Liver (tissue), 9 donors: Measurements from ENCODE around the gene VWA3B. TPM values are rescaled to one million over a fixed set of nuclear protein-coding genes. Genes with fewer than 3 reads are reported as not detected.

ENCODE experiments used
- DNase-seq: peaks from one replicate; pipeline ENCODE4 v3.0.0-alpha.2; 2017; ENCODE audit warnings: low spot score
- H3K27ac ChIP-seq, 2 donors: one replicate each; pipeline ENCODE4 v1.7.0; 2013; ENCODE audit warnings: inconsistent platforms in 2 of 2, low read length in 2 of 2, control low read depth in 1 of 2, low read depth in 1 of 2, mild to moderate bottlenecking in 1 of 2
- H3K27me3 ChIP-seq, 4 donors: one replicate each; pipeline versions ENCODE4 v1.6.1 to v1.7.0; 2013; ENCODE audit warnings: low read length in 3 of 4, inconsistent platforms in 1 of 4, mild to moderate bottlenecking in 1 of 4, moderate library complexity in 1 of 4; ENCODE audit not compliant: control insufficient read depth in 4 of 4, insufficient read depth in 4 of 4
- H3K36me3 ChIP-seq, 4 donors: one replicate each; pipeline versions ENCODE4 v1.6.1 to v1.7.0; 2013; ENCODE audit warnings: low read length in 3 of 4, mild to moderate bottlenecking in 3 of 4, low read depth in 1 of 4, moderate library complexity in 1 of 4; ENCODE audit not compliant: control insufficient read depth in 4 of 4, insufficient read depth in 3 of 4
- H3K4me1 ChIP-seq, 4 donors: one replicate each; pipeline versions ENCODE4 v1.6.1 to v1.7.0; 2013; ENCODE audit warnings: low read length in 3 of 4, mild to moderate bottlenecking in 3 of 4, moderate library complexity in 1 of 4; ENCODE audit not compliant: control insufficient read depth in 4 of 4, insufficient read depth in 4 of 4
- H3K4me3 ChIP-seq, 3 donors: one replicate each; pipeline versions ENCODE4 v1.6.1 to v1.7.0; 2013; ENCODE audit warnings: low read length in 3 of 3, control low read depth in 1 of 3, low read depth in 1 of 3, mild to moderate bottlenecking in 1 of 3
- H3K9ac ChIP-seq, 2 donors: one replicate each; pipeline ENCODE4 v1.7.0; 2013; ENCODE audit warnings: low read length in 2 of 2, mild to moderate bottlenecking in 2 of 2, moderate library complexity in 2 of 2, control low read depth in 1 of 2, low read depth in 1 of 2
- H3K9me3 ChIP-seq, 4 donors: one replicate each; pipeline versions ENCODE4 v1.6.1 to v1.7.0; 2013; ENCODE audit warnings: low read length in 3 of 4; ENCODE audit not compliant: control insufficient read depth in 4 of 4
- ATF3 ChIP-seq: IDR thresholded peaks from 2 replicates; pipeline ENCODE4 v1.6.1; 2016; ENCODE audit warnings: antibody characterized with exemption
- EGR1 ChIP-seq, 2 donors: IDR thresholded peaks; 2 replicates each; pipeline ENCODE4 v1.6.1; 2016 to 2018; ENCODE audit warnings: antibody characterized with exemption in 2 of 2, low read depth in 2 of 2
- FOXA1 ChIP-seq: IDR thresholded peaks from 2 replicates; pipeline ENCODE4 v1.6.1; 2016; ENCODE audit warnings: antibody characterized with exemption
- FOXA2 ChIP-seq: IDR thresholded peaks from 2 replicates; pipeline ENCODE4 v1.6.1; 2016; ENCODE audit warnings: antibody characterized with exemption
- HNF4A ChIP-seq, 2 donors: conservative IDR thresholded peaks; 2 replicates each; pipeline ENCODE4 v1.6.1; 2016; ENCODE audit warnings: antibody characterized with exemption in 2 of 2, mild to moderate bottlenecking in 2 of 2
- HNF4G ChIP-seq: IDR thresholded peaks from 2 replicates; pipeline ENCODE4 v1.6.1; 2016; ENCODE audit warnings: antibody characterized with exemption
- JUND ChIP-seq, 2 donors: IDR thresholded peaks; 2 replicates each; pipeline ENCODE4 v1.6.1; 2016; ENCODE audit warnings: antibody characterized with exemption in 2 of 2
- MAX ChIP-seq: IDR thresholded peaks from 2 replicates; pipeline ENCODE4 v1.6.1; 2016; ENCODE audit warnings: antibody characterized with exemption
- RXRA ChIP-seq, 2 donors: IDR thresholded peaks; 2 replicates each; pipeline ENCODE4 v1.6.1; 2017 to 2018; ENCODE audit warnings: antibody characterized with exemption in 2 of 2, mild to moderate bottlenecking in 1 of 2
- SP1 ChIP-seq: IDR thresholded peaks from 2 replicates; pipeline ENCODE4 v1.6.1; 2018; ENCODE audit warnings: antibody characterized with exemption, mild to moderate bottlenecking
- TAF1 ChIP-seq: conservative IDR thresholded peaks from 2 replicates; pipeline ENCODE4 v1.6.1; 2016; ENCODE audit warnings: antibody characterized with exemption, mild to moderate bottlenecking
- YY1 ChIP-seq: IDR thresholded peaks from 2 replicates; pipeline ENCODE4 v1.6.1; 2016; ENCODE audit warnings: antibody characterized with exemption, mild to moderate bottlenecking
- ZBTB33 ChIP-seq: IDR thresholded peaks from 2 replicates; pipeline ENCODE4 v1.6.1; 2016; ENCODE audit warnings: antibody characterized with exemption
- WGBS: extraction: QIAGEN DNeasy Blood & Tissue Kit; methylation state at CpG from one replicate; pipeline ENCODE4 v1.1.7; 2013; 5-methylcytosine and 5-hydroxymethylcytosine counted together
- polyA plus RNA-seq, 2 donors: library from polyadenylated mRNA; stranded (reverse) in 1 of 2; unstranded in 1 of 2; fragments of 200-250 nt in 1 of 2; fragments of >200 nt in 1 of 2; fragmentation: Nextera tagmentation in 1 of 2; extraction: Ambion mirVana in 1 of 2; gene quantifications; one replicate each; pipeline versions ENCODE4 v1.2.1 to v1.2.3, GENCODE V29; 2013 to 2015
- total RNA-seq, 2 donors: library from RNA; depleted of rRNA; stranded (reverse); fragments of >200 nt; gene quantifications; one replicate each; pipeline ENCODE4 v1.2.3, GENCODE V29; 2014
- TF ChIP-seq, protein P1 (sequence below): fragments of 150-350 bp; IDR thresholded peaks from 2 replicates; pipeline ENCODE4 v1.5.1; 2017; ENCODE audit warnings: improper control_type of control experiment, low read depth, low read length; ENCODE audit not compliant: missing input control
- donor health status: healthy.
- donor health status: healthy.
- donor health status: healthy.
- donor health status: healthy.
- donor health status: healthy.

Gene VWA3B
- total and polyA plus RNA-seq, 4 donors: 0.08 TPM; not detected in 3

DNA sequence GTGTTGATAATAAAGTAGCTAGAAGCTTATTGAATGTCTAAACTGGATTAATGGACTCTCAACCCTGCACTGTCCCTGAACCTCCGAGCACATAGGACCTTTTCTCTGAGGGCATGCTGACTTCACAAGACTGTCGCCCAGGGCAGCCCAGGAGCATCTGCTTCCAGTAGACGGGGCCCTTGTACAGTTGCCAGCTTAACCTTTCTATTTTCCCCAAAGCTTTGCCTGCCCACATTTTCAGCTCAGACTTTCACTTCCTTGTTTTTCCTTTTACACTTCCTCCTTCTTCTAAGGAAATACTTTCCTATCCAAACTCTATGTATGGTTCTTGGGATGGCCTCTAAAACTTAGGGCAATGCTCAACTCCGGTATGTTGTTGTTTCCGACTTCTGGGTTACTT, 1.3 kb downstream of the VWA3B start:
- peaks cover 11 to 36% (median 26%) of the 10 kb centered on the region in 4 donors for H3K4me1 ChIP-seq
- H3K36me3 ChIP-seq: no peaks in the 10 kb centered on the region
- DNase-seq: no peak
- H3K9ac ChIP-seq: no peak overlapping the region
- no peak overlapping the region for H3K4me3 ChIP-seq
- TF ChIP-seq YY1 (no peak), EGR1 (IDR thresholded peaks at IDR 0.05; ENCODE audit: low read depth in 2 of 2) (no peak), RXRA (IDR thresholded peaks at IDR 0.05) (no peak), HNF4A (conservative IDR thresholded peaks at IDR 0.05) (no peak), JUND (IDR thresholded peaks at IDR 0.05) (no peak), FOXA1 (no peak), HNF4G (no peak), TAF1 (no peak), FOXA2 (no peak), ATF3 (no peak), SP1 (no peak), ZBTB33 (no peak), MAX (no peak)
- TF ChIP-seq, protein P1, sequence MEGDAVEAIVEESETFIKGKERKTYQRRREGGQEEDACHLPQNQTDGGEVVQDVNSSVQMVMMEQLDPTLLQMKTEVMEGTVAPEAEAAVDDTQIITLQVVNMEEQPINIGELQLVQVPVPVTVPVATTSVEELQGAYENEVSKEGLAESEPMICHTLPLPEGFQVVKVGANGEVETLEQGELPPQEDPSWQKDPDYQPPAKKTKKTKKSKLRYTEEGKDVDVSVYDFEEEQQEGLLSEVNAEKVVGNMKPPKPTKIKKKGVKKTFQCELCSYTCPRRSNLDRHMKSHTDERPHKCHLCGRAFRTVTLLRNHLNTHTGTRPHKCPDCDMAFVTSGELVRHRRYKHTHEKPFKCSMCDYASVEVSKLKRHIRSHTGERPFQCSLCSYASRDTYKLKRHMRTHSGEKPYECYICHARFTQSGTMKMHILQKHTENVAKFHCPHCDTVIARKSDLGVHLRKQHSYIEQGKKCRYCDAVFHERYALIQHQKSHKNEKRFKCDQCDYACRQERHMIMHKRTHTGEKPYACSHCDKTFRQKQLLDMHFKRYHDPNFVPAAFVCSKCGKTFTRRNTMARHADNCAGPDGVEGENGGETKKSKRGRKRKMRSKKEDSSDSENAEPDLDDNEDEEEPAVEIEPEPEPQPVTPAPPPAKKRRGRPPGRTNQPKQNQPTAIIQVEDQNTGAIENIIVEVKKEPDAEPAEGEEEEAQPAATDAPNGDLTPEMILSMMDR: no peak
- WGBS: 63% methylated on average over 5 of the region's 5 CpGs
- no peaks in the 10 kb centered on the region for H3K9me3 ChIP-seq
- H3K27me3 ChIP-seq: no peaks in the 10 kb centered on the region
- no peak overlapping the region for H3K27ac ChIP-seq

- TF ChIP-seq YY1: no peak
- no peaks in the 10 kb centered on the region for H3K27me3 ChIP-seq
- no peak for DNase-seq
- peaks cover 11 to 29% (median 20%) of the 10 kb centered on the region in 4 donors for H3K4me1 ChIP-seq
- no peak overlapping the region for H3K9ac ChIP-seq
- no peak overlapping the region for H3K4me3 ChIP-seq
- H3K36me3 ChIP-seq: no peaks in the 10 kb centered on the region
- no peak overlapping the region for H3K27ac ChIP-seq
- H3K9me3 ChIP-seq: peaks cover 0 to 2% (median 0%) of the 10 kb centered on the region in 4 donors
Observed at GRCh38 chr2:98089941-98090340, 3.0 kb downstream of the VWA3B start.

GRCh38 chr2:98090951-98091350, 4.0 kb downstream of the VWA3B start:
- Histone ChIP-seq H3K36me3 (no peaks in the 10 kb centered on the region), H3K27me3 (no peaks in the 10 kb centered on the region), H3K9me3 (peaks cover 0 to 6% (median 0%) of the 10 kb centered on the region in 4 donors), H3K4me3 (no peak overlapping the region), H3K4me1 (peaks cover 11 to 19% (median 13%) of the 10 kb centered on the region in 4 donors), H3K27ac (no peak overlapping the region), H3K9ac (no peak overlapping the region)
- TF ChIP-seq JUND (IDR thresholded peaks at IDR 0.05): no peak
- no peak for TF ChIP-seq MAX
- TF ChIP-seq, protein P1: no peak
- no peak for TF ChIP-seq EGR1 (IDR thresholded peaks at IDR 0.05; ENCODE audit: low read depth in 2 of 2)
- WGBS: 77% methylated on average over 8 of the region's 8 CpGs
- no peak for DNase-seq
